Pancreas (tissue), 10 donors: Measurements from ENCODE around the gene PRRT3. TPM values are rescaled to one million over a fixed set of nuclear protein-coding genes. Genes with fewer than 3 reads are reported as not detected.

Experiments
- ATAC-seq, 4 donors: fragments of 200-7000 bp; cut with Tn5 transposase; one replicate each; pipeline versions ENCODE4 v1.8.0 to v1.9.1; 2020; ENCODE audit warnings: mild to moderate bottlenecking in 4 of 4, moderate library complexity in 4 of 4
- DNase-seq, 6 donors: peaks; one replicate each; pipeline ENCODE4 v3.0.0-alpha.2; 2020
- FAIRE-seq: peaks from 2 replicates; lab custom pipeline; 2012; peaks lifted over from hg19 to GRCh38; lab: Jason Lieb, UNC
- H3K27ac ChIP-seq, 4 donors: fragments of 200-600 bp; sonication (generic); 1 replicate in 3 of 4; 2 replicates in 1 of 4; pipeline versions ENCODE4 v1.5.0 to v1.8.0; 2020
- H3K27me3 ChIP-seq, 4 donors: fragments of 200-600 bp; one replicate each; pipeline ENCODE4 v1.8.0; 2021
- H3K36me3 ChIP-seq, 3 donors: fragments of 200-600 bp; sonication (generic) in 1 of 3; one replicate each; pipeline versions ENCODE4 v1.5.0 to v1.8.0; 2020 to 2021
- H3K4me1 ChIP-seq, 3 donors: fragments of 200-600 bp; one replicate each; pipeline ENCODE4 v1.8.0; 2021
- H3K4me3 ChIP-seq, 4 donors: fragments of 200-600 bp; sonication (generic) in 2 of 4; one replicate each; pipeline versions ENCODE4 v1.5.0 to v1.8.0; 2020 to 2021
- H3K9me3 ChIP-seq, 4 donors: fragments of 200-600 bp; one replicate each; pipeline ENCODE4 v1.8.0; 2021
- CTCF ChIP-seq, 4 donors: fragments of 200-600 bp; sonication (generic) in 3 of 4; IDR thresholded peaks; one replicate each; pipeline versions ENCODE4 v1.5.0 to v1.8.0; 2021; ENCODE audit warnings: antibody characterized with exemption in 4 of 4
- WGBS, 2 donors: extraction: QIAGEN DNeasy Blood & Tissue Kit; methylation state at CpG; one replicate each; pipeline ENCODE4 v1.1.7; 2013; 5-methylcytosine and 5-hydroxymethylcytosine counted together
- intact Hi-C, 3 donors: fragments of 100-400 bp; cut with DNase I; formaldehyde crosslinking; loops; one replicate each; pipeline versions ENCODE4 v1.11.1 to v1.14.2; 2022
- polyA plus RNA-seq, 2 donors: library from polyadenylated mRNA; stranded (reverse); fragments of 200-250 nt; gene quantifications; one replicate each; pipeline ENCODE4 v1.2.3, GENCODE V29; 2013
- total RNA-seq, 6 donors: library from RNA; stranded (reverse); fragmentation: NEBNext Ultra II Directional in 4 of 6; extraction: Animal tissue kit (Norgen Biotek cat#: 25700) in 4 of 6; gene quantifications; one replicate each; pipeline versions ENCODE4 v1.2.1 to v1.2.4, GENCODE V29; 2021 to 2023
- donor health status: healthy with polysubstance abuse.
- donor health status: DM: no; HTN: no; CAD: no; lungs with moderate emphysema.
- donor health status: DM: no; HTN: no; CAD: no.
- donor health status: control.
- donor health status: control.
- donor health status: Bipolar disorder and iron deficiency.
- donor health status: DM: yes; HTN: yes; CAD: no.
- donor health status: DM: no; HTN: no; CAD: no.
- donor health status: DM: no; HTN: no; CAD: no.
- donor health status: DM: yes; HTN: yes; CAD: no.

The PRRT3 gene
- total and polyA plus RNA-seq, 8 donors: 1.2 to 5.1 (median 2.0) TPM

DNA sequence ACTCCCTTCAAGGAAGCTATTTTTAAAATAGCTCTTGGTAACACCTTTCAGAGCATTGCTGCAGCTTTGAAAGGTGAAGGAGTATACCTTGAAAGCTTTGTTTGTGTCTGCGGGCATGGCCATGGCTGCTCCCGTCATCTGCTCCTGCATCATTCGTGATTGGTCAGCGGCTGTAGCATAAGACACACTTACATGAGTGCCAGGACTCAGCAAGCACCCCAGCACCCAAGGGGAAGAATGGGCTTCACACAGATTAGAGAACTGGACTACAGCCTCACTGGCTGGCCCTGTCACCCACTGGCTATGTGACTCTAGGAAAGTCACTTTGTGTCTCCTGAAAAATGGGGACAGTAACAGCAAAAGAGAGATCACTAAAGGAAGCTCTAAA, 17.4 kb upstream of the PRRT3 start:
- WGBS, 2 donors: 96 to 97% methylated on average over 4 of the region's 4 CpGs
- no peak for FAIRE-seq
- Histone ChIP-seq H3K4me1 (no peaks in the 10 kb centered on the region), H3K27me3 (no peaks in the 10 kb centered on the region), H3K4me3 (no peak overlapping the region), H3K27ac (no peak overlapping the region), H3K9me3 (no peaks in the 10 kb centered on the region), H3K36me3 (peaks cover 0 to 43% (median 16%) of the 10 kb centered on the region in 3 donors)
- no peak for TF ChIP-seq CTCF (IDR thresholded peaks at IDR 0.05)
- intact Hi-C loops: no loop called here
- peak in 1 of 6 donors; percentile 17 for DNase-seq
- ATAC-seq: no peak

DNA sequence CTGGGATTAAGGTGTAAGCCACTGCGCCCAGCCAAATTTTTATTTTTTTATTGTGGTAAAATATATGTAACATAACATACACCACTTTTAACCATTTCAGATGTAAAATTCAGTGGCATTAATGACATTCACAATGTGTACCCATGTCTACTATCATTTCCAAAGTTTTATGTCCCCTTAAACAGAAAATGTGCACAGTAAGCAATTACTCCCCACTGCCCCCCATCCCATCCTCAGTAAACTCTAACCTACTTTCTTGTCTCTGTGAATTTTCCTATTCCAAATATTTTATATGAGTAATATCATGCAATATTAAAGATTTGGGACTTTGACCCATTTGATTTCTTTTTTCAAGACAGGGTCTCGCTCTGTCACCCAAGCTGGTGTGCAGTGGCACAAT, 14.6 kb upstream of the PRRT3 start:
- Histone ChIP-seq H3K36me3 (peaks cover 0 to 36% (median 11%) of the 10 kb centered on the region in 3 donors), H3K4me1 (no peaks in the 10 kb centered on the region), H3K4me3 (no peak overlapping the region), H3K9me3 (no peaks in the 10 kb centered on the region), H3K27ac (no peak overlapping the region), H3K27me3 (no peaks in the 10 kb centered on the region)
- ATAC-seq (no peak), FAIRE-seq (no peak), DNase-seq (no peak)
- intact Hi-C loops: no loop called here
- TF ChIP-seq CTCF (IDR thresholded peaks at IDR 0.05): no peak
- 100% methylated on average over 2 of the region's 2 CpGs for WGBS, 2 donors

- ATAC-seq: no peak
- Histone ChIP-seq H3K27ac (no peak overlapping the region), H3K4me3 (no peak overlapping the region), H3K9me3 (no peaks in the 10 kb centered on the region), H3K27me3 (no peaks in the 10 kb centered on the region), H3K36me3 (peaks cover 0 to 28% (median 6%) of the 10 kb centered on the region in 3 donors), H3K4me1 (no peaks in the 10 kb centered on the region)
- intact Hi-C loops: no loop called here
- 91 to 92% methylated on average over 6 of the region's 6 CpGs for WGBS, 2 donors
- peak in 1 of 6 donors; percentile 8 for DNase-seq
- TF ChIP-seq CTCF (IDR thresholded peaks at IDR 0.05): no peak
- FAIRE-seq: no peak
Measured at GRCh38 chr3:9965200-9965875, 13.1 kb upstream of the PRRT3 start.

GRCh38 chr3:9957214-9957613, 5.0 kb upstream of the PRRT3 start:
- DNase-seq: no peak
- no peaks in the 10 kb centered on the region for H3K36me3 ChIP-seq
- no peaks in the 10 kb centered on the region for H3K27me3 ChIP-seq
- ATAC-seq: no peak
- no peak overlapping the region for H3K4me3 ChIP-seq
- 57 to 66% methylated on average over 5 of the region's 5 CpGs for WGBS, 2 donors
- no peak for TF ChIP-seq CTCF (IDR thresholded peaks at IDR 0.05)
- FAIRE-seq: no peak
- H3K4me1 ChIP-seq: no peaks in the 10 kb centered on the region
- intact Hi-C loops: no loop called here
- no peaks in the 10 kb centered on the region for H3K9me3 ChIP-seq
- H3K27ac ChIP-seq: no peak overlapping the region

GRCh38 chr3:9955611-9956352, 3.6 kb upstream of the PRRT3 start:
- Histone ChIP-seq H3K9me3 (no peaks in the 10 kb centered on the region), H3K27ac (no peak overlapping the region), H3K27me3 (no peaks in the 10 kb centered on the region), H3K36me3 (no peaks in the 10 kb centered on the region), H3K4me1 (no peaks in the 10 kb centered on the region), H3K4me3 (no peak overlapping the region)
- ATAC-seq: no peak
- TF ChIP-seq CTCF (IDR thresholded peaks at IDR 0.05): no peak
- DNase-seq: peak in 1 of 6 donors; percentile 22
- intact Hi-C loops: no loop called here
- WGBS, 2 donors: 89 to 94% methylated on average over 5 of the region's 5 CpGs
- no peak for FAIRE-seq
